ENCODE results near the gene CACNA1G. TPM values are rescaled to one million over a fixed set of nuclear protein-coding genes. Genes with fewer than 3 reads are reported as not detected.

Gene CACNA1G
- total RNA-seq, 2 experiments from 2014 or later = not detected

Other genes with a start within 250 kb of the CACNA1G start
- 22.4 and 22.5 TPM in 2 replicates for gene XYLT2, start 214.6 kb upstream of the CACNA1G start, total RNA-seq (2014; rRNA removed; shearing (Covaris generic))
- gene XYLT2, start 214.6 kb upstream of the CACNA1G start, total RNA-seq (2022) = 20.9 and 25.5 TPM in 2 replicates
- gene MRPL27, start 187.5 kb upstream of the CACNA1G start, total RNA-seq (2014; rRNA removed; shearing (Covaris generic)) = 80.2 and 85.1 TPM in 2 replicates
- 63.9 and 68.8 TPM in 2 replicates for gene MRPL27, start 187.5 kb upstream of the CACNA1G start, total RNA-seq (2022)
- 25.2 and 34.0 TPM in 2 replicates for gene EME1, start 187.5 kb upstream of the CACNA1G start, total RNA-seq (2014; rRNA removed; shearing (Covaris generic))
- 34.2 and 38.2 TPM in 2 replicates for gene EME1, start 187.5 kb upstream of the CACNA1G start, total RNA-seq (2022)
- 81.9 and 87.4 TPM in 2 replicates for gene LRRC59, start 163.2 kb upstream of the CACNA1G start, total RNA-seq (2014; rRNA removed; shearing (Covaris generic))
- 111 and 125 TPM in 2 replicates for gene LRRC59, start 163.2 kb upstream of the CACNA1G start, total RNA-seq (2022)
- gene ACSF2, start 134.5 kb upstream of the CACNA1G start, total RNA-seq (2014; rRNA removed; shearing (Covaris generic)) = 38.6 and 48.1 TPM in 2 replicates
- gene ACSF2, start 134.5 kb upstream of the CACNA1G start, total RNA-seq (2022) = 42.7 and 48.2 TPM in 2 replicates
- not detected in 2 replicates for gene CHAD, start 91.8 kb upstream of the CACNA1G start, total RNA-seq (2014; rRNA removed; shearing (Covaris generic))
- not detected in 2 replicates for gene CHAD, start 91.8 kb upstream of the CACNA1G start, total RNA-seq (2022)
- gene RSAD1, start 81.9 kb upstream of the CACNA1G start, total RNA-seq (2014; rRNA removed; shearing (Covaris generic)) = 22.6 and 25.0 TPM in 2 replicates
- 27.9 and 28.1 TPM in 2 replicates for gene RSAD1, start 81.9 kb upstream of the CACNA1G start, total RNA-seq (2022)
- gene MYCBPAP, start 52.3 kb upstream of the CACNA1G start, total RNA-seq (2014; rRNA removed; shearing (Covaris generic)) = 3.0 and 5.0 TPM in 2 replicates
- 6.8 and 7.8 TPM in 2 replicates for gene MYCBPAP, start 52.3 kb upstream of the CACNA1G start, total RNA-seq (2022)
- gene EPN3, start 28.0 kb upstream of the CACNA1G start, total RNA-seq (2014; rRNA removed; shearing (Covaris generic)) = 0.28 TPM in 1 of 2 replicates, not detected in the other
- gene EPN3, start 28.0 kb upstream of the CACNA1G start, total RNA-seq (2022) = 0.11 TPM in 1 of 2 replicates, not detected in the other
- gene SPATA20, start 13.5 kb upstream of the CACNA1G start, total RNA-seq (2014; rRNA removed; shearing (Covaris generic)) = 4.5 and 8.3 TPM in 2 replicates
- 7.9 and 11.5 TPM in 2 replicates for gene SPATA20, start 13.5 kb upstream of the CACNA1G start, total RNA-seq (2022)
- not detected in 2 replicates for gene ABCC3, start 74.2 kb downstream of the CACNA1G start, total RNA-seq (2014; rRNA removed; shearing (Covaris generic))
- gene ABCC3, start 74.2 kb downstream of the CACNA1G start, total RNA-seq (2022) = not detected in 2 replicates
- 25.7 and 27.7 TPM in 2 replicates for gene ANKRD40, start 147.2 kb downstream of the CACNA1G start, total RNA-seq (2014; rRNA removed; shearing (Covaris generic))
- gene ANKRD40, start 147.2 kb downstream of the CACNA1G start, total RNA-seq (2022) = 47.9 and 50.4 TPM in 2 replicates
- 109 and 190 TPM in 2 replicates for gene LUC7L3, start 158.9 kb downstream of the CACNA1G start, total RNA-seq (2014; rRNA removed; shearing (Covaris generic))
- gene LUC7L3, start 158.9 kb downstream of the CACNA1G start, total RNA-seq (2022) = 190 and 206 TPM in 2 replicates
- gene ANKRD40CL, start 206.8 kb downstream of the CACNA1G start, total RNA-seq (2014; rRNA removed; shearing (Covaris generic)) = 0.18 TPM in 1 of 2 replicates, not detected in the other
- gene ANKRD40CL, start 206.8 kb downstream of the CACNA1G start, total RNA-seq (2022) = not detected in 2 replicates